NCI-H187 treated with DMSO at 0.1 percent for 48 hours (cell line): ENCODE results near the gene PLEKHA5.
"Not testable (repeated sequence)": the region's sequence is repeated elsewhere in the genome, so short reads cannot be mapped to it uniquely, and the experiment has no call there.

Source experiments
- DNase-seq: peaks from one replicate; lab custom pipeline; 2025; lab: John Stamatoyannopoulos, UW

Gene PLEKHA5

GRCh38 chr12:19282133-19282699, 152.7 kb downstream of the PLEKHA5 start:
- DNase-seq = no peak

- DNase-seq = no peak
Observed at GRCh38 chr12:19284658-19285057, 155.1 kb downstream of the PLEKHA5 start.

GRCh38 chr12:19285793-19286448, 156.4 kb downstream of the PLEKHA5 start:
- DNase-seq = no peak

- DNase-seq = no peak
Observed at GRCh38 chr12:19287302-19287701, 157.8 kb downstream of the PLEKHA5 start.

GRCh38 chr12:19288161-19288560, 158.6 kb downstream of the PLEKHA5 start:
- DNase-seq = no peak

- no peak for DNase-seq
Observed at GRCh38 chr12:19288603-19289244, 159.2 kb downstream of the PLEKHA5 start.

GRCh38 chr12:19298836-19299605, 169.5 kb downstream of the PLEKHA5 start:
- DNase-seq = no peak

GRCh38 chr12:19299765-19300164, 170.2 kb downstream of the PLEKHA5 start:
- no peak for DNase-seq

- DNase-seq = no peak
Observed at GRCh38 chr12:19301223-19301622, 171.7 kb downstream of the PLEKHA5 start.

GRCh38 chr12:19301688-19302087, 172.2 kb downstream of the PLEKHA5 start:
- no peak for DNase-seq

- DNase-seq = no peak
Observed at GRCh38 chr12:19302100-19302640, 172.6 kb downstream of the PLEKHA5 start.

- no peak for DNase-seq
Observed at GRCh38 chr12:19303496-19303895, 174.0 kb downstream of the PLEKHA5 start.

- no peak for DNase-seq
Observed at GRCh38 chr12:19304149-19304750, 174.7 kb downstream of the PLEKHA5 start.

- not testable (repeated sequence) for DNase-seq
Observed at GRCh38 chr12:19305621-19306020, 176.1 kb downstream of the PLEKHA5 start.

- no peak for DNase-seq
Observed at GRCh38 chr12:19306366-19306765, 176.8 kb downstream of the PLEKHA5 start.

GRCh38 chr12:19307451-19307850, 177.9 kb downstream of the PLEKHA5 start:
- DNase-seq = no peak

GRCh38 chr12:19311165-19311564, 181.6 kb downstream of the PLEKHA5 start:
- no peak for DNase-seq

- DNase-seq = no peak
Observed at GRCh38 chr12:19312637-19313036, 183.1 kb downstream of the PLEKHA5 start.

- DNase-seq = no peak
Observed at GRCh38 chr12:19316425-19316824, 186.9 kb downstream of the PLEKHA5 start.

GRCh38 chr12:19322376-19322775, 192.8 kb downstream of the PLEKHA5 start:
- no peak for DNase-seq

GRCh38 chr12:19323805-19324204, 194.3 kb downstream of the PLEKHA5 start:
- DNase-seq = no peak

GRCh38 chr12:19326102-19326501, 196.6 kb downstream of the PLEKHA5 start:
- no peak for DNase-seq
